Activated T-cell treated with anti-CD3 and anti-CD28 coated beads for 24 hours (primary cell): Measurements from ENCODE around the gene IGLL5.
"Not testable (repeated sequence)": the region's sequence is repeated elsewhere in the genome, so short reads cannot be mapped to it uniquely, and the experiment has no call there.

ENCODE experiments used
- DNase-seq: peaks from one replicate; pipeline ENCODE4 v3.0.0-alpha.2; 2020; ENCODE audit warnings: low read depth

Gene IGLL5

DNA sequence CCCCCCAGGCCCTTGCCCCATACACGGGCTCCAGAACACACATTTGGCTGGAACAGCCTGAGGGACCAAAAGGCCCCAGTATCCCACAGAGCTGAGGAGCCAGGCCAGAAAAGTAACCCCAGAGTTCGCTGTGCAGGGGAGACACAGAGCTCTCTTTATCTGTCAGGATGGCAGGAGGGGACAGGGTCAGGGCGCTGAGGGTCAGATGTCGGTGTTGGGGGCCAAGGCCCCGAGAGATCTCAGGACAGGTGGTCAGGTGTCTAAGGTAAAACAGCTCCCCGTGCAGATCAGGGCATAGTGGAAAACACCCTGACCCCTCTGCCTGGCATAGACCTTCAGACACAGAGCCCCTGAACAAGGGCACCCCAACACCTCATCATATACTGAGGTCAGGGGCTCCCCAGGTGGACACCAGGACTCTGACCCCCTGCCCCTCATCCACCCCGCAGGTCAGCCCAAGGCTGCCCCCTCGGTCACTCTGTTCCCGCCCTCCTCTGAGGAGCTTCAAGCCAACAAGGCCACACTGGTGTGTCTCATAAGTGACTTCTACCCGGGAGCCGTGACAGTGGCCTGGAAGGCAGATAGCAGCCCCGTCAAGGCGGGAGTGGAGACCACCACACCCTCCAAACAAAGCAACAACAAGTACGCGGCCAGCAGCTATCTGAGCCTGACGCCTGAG lies 13.1 kb downstream of the IGLL5 start:
- not testable (repeated sequence) for DNase-seq

DNA sequence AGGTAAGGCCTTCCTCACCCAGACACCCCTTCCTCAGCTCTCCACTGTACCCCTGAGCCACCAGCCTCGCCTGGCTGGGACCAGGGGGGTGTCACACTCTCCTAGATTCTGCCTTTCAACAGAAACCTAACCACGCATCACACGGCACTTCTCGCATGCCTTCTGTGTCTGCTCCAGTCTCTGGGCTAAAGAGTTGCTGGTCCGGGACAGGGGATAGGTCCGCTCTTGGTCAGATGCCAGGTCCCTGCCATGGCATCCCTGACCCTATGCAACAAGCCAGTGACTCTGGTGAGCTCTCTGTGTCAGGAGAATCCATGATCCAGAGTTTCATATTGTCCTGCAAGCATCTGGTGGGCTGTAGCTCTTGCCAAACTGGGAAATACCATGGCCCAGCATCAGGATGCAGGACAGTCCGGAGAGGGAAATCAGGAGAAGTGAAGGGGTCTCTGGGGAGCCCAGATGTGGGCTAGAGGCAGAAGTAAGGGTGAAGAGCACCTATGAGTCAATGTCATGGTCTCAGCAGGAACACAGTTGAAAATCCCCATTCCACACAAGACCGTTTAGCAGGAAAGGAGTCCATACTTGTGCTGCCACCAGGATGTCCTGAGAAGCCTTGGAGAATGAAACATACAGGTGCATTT lies 14.1 kb downstream of the IGLL5 start:
- DNase-seq: no peak

DNA sequence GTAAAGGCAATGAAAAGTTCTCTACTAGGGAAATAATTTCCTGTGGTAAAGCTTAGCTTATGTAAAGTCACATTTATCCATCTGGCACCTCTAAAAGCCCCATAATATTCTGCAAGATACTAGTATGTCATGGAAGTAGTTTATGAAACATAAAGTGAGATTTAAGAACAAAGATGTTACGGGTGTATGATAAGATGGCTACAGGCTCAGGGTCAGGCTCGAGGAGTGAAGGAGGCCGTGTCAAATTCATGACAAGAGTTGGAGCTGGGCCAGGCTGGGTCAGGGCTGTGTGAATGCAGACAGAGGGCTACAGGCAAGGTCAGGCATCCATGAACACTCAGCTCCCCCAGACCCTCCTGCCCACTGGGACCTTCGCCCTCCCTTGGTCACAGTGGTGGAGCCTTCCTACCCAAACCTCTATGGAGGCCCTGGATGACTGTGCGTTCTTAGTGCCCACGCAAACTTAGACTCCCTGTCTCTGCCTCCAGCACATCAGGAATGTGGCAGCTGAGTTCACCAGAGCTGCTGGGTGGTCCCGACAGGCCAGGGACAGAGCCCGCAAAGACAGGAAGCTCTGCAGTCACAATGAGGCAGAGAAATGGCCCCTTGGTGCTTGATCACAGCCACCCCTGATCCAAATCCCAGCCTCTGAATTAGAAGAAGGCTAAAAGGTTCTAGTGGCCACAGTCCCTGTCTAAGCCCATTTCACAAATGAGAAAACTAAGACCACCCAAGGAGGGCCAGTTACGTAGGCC lies 14.8 kb downstream of the IGLL5 start:
- DNase-seq: no peak

DNA sequence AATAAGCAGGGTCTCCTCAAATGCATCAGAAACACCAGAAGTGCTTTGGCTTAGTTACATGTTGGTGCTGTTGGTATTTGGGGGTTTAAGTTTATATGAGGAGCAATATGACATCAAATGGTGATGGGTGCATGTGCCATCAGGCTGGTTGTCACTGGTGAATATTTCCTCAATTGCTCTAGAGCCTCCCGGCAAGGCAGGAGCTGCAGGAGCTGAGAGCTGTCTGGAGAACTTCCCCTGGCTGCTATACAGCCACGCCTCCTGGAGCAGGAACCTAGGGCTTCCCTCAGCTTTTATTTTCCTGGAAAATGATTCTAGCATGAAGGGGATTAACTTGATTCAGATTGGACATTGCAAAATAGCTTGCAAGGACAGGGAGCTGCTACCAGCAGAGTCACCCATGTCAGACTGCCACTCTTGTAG lies 15.8 kb downstream of the IGLL5 start:
- no peak for DNase-seq

DNA sequence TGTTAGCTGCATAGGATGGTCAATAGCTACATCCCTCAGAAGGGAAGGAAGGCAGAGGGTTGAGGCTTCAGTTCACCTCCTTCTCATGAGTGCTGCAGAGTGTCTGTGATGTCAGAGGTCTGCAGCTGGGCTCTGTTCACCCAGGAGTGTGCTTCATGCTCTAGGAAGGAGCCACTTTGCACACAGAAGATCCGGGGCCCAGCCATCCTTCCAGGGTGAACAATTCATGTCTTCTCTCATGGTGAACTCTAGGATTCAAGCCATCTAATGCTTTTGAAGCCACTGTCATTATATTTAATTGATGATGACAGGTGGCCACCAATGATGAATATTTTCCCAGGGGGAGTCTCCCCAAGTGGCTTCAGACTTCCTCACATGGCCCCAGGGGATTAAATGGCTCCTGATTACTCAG lies 16.2 kb downstream of the IGLL5 start:
- not testable (repeated sequence) for DNase-seq

DNA sequence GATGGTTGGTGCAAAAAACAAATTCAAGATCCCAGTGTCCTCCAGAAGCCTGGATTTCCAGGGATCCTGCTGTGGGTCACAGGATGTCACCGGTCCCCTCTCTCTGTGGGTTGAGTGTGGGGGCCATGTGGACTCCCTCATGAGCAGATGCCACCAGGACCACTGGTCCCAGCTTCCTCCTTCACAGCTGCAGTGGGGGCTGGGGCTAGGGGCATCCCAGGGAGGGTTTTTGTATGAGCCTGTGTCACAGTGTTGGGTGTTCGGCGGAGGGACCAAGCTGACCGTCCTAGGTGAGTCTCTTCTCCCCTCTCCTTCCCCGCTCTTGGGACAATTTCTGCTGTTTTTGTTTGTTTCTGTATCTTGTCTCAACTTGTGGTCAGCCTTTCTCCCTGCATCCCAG lies 17.1 kb downstream of the IGLL5 start:
- DNase-seq: not testable (repeated sequence)

DNA sequence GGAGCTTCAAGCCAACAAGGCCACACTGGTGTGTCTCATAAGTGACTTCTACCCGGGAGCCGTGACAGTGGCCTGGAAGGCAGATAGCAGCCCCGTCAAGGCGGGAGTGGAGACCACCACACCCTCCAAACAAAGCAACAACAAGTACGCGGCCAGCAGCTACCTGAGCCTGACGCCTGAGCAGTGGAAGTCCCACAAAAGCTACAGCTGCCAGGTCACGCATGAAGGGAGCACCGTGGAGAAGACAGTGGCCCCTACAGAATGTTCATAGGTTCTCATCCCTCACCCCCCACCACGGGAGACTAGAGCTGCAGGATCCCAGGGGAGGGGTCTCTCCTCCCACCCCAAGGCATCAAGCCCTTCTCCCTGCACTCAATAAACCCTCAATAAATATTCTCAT lies 18.8 kb downstream of the IGLL5 start:
- not testable (repeated sequence) for DNase-seq

DNA sequence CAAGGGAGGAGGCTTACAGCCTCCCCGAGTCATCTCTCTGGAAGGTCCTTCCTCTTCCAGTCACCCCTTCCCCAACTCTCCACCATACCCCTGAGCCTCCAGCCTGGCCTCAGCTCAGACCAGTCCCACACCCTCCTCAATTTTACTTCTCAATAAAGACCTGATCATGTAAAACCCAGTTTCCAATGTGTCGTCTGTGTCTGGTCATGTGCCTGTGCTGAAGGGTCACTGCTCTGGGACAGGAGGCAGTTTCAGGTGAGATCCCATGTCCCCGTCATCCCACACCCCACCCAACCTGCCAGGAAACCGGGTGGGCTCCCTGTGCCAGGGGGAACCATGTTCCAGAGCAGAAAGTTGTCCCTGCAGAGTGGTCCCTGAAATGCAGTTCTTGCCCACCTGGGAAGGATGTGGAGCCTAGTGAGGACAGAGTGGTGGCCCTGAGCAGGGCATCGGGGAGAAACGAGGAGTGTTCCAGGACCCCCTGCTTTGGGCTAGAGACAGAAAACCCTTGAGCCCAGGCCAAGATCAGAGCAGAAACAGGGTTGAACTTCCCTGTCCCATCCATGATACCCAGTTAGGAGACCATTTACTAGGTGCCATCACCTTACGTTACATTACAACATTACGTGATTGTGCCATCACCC lies 19.4 kb downstream of the IGLL5 start:
- no peak for DNase-seq

DNA sequence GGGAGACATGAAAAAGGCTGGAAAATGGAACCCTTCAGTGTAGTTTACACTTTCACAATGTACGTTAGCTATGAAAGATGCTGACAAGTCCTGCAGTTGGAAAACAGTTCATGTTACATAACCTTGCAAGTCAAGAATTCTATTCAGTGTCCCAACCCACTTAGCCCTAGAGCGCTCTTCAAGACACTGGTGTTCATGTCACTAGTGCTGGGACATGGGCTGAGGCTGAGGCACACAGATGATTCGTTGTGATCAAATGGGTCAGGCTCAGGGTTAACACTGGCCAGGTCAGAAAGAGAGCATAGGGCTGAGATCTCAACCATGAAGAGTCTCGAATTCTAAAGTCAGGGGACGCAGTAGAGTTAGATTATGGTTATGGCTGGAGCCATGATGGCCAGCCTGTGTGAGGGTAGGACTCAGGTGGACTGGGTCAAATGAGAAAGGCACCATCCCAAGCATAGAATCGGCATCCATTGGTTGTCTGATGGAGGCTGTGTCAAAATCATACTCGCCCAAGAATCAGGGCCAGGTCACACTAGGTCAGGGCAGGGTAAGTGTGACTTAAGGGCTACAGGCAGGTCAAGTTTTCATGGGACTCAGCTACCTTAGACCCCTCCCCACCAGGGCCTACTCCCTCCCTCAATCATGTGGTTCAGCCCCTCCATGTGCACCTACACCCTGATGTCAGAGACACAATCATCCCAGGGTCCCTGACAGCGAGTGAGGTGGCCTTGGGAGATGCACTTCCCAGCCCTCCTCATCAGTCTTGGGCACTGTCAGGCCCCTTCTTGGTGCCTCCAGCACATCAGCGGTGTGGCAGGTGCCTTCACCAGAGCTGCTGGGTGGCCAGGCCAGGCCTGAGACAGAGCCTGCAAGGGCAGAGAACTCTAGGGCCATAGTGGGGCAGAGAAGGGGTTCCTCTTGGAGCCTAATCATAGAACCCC lies 20.2 kb downstream of the IGLL5 start:
- DNase-seq: no peak

DNA sequence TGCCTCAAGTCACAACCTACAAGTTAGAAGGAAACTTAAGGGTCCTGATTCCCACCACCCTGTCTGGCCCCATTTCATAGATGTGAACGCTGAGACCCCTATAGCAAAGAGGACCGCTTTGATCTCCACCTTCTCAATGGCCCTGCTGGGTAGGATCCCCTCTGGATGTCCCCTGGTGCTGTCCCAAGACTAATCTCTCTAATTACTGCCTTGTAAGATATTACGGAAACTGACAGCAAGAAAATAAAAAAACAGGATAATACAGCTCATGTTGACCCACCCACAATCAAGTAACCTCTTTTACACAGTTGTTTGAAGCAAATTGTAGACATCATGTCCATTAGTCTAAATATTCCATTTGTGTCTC lies 20.9 kb downstream of the IGLL5 start:
- no peak for DNase-seq

DNA sequence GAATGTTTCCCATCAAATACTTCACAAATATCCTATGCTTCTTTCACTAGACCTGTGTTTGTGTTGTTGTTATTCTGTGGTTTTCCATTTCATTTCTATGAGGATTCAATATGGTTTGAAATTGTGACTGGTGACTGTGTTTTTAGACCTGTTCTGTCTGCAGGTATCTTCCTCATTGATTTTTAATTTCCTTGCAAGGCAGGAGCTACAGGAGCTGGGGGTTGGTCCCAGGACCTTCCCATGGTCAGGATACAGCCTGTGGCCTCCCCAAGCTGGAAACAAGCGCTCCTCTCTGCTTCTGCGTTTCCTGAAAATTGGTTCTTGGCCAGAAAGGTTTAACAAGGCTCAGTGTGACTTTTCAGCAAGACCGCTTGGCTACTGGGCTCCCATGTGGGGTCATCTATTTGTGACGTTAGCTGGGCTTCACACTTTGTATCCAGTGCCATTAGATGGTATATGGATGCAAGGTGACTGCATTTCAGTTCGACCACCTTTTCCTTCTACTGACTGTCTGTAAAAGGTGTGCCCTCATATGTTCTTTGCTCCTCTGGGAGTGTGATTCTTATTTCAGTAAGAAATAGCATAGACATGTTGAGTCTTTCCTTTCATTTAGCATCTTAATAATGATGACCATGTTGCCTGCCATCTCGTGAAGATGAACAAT lies 21.5 kb downstream of the IGLL5 start:
- no peak for DNase-seq

DNA sequence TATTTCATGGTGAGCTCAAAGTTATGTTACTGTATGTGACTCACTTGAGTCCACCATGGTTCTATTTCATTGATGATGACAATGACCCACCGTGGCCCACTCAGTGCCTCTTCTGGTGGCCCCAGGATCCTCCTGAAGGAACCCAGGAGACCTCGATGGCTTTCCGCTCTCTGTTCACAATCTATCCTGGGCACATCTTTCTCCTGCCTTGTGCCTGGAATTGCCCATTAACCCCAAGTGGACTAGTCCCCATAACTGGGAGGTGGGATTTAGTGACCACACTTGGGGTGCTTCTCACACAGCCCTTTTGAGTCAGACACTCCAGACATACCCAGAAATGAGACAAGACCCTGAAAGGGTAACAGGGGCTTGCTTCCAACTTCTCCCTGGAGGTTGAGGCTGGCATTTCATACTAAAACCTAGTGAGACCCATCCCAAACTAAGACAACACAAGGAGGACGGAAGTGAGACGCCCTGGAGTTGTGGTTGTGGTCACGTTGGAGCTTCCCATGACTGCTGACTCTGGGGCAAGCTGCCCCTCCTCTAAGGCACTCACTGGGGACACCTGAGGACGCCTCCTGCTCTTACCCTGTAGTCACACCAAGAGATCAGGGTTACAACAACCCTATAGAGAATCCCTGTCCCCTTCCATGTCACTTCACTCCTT lies 22.1 kb downstream of the IGLL5 start:
- no peak for DNase-seq

DNA sequence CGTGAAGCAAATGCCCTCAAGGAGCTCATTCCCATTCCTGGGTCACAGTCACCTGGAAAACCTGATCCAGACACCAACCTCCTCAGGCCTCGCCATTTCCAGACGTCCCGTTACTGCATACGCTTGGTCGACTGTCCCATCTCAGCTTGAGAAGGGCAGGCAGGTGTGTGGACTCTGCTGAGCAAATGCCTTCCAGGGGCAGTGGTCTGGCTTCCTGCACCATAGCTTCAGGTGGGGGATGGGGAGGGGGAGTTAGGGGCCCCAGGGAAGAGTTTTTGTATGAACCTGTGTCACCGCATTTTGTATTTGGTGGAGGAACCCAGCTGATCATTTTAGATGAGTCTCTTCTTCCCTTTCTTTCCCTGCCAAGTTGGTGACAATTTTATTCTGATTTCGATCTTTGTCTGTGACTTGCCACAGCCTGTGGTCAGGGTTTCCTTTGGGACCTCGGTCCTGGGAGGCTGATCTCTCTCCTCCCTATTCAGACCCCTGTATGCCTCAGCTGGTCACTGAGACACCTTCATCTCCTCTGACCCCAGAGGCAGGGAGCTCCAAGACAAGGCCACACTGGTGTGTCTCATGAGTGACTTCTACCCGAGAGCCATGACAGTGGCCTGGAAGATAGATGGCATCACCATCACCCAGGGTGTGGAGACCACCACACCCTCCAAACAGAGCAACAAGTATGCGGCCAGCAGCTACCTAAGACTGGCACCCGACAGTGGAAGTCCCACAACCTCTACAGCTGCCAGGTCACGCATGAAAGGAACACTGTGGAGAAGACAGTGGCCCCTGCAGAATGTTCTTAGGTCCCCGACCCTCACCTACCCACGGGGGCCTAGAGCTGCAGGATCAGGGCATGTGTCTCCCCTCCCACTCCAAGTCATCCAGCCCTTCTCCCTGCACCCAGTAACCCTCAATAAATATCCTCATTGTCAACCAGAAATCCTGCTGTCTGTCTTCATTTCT lies 22.9 kb downstream of the IGLL5 start:
- DNase-seq: no peak

DNA sequence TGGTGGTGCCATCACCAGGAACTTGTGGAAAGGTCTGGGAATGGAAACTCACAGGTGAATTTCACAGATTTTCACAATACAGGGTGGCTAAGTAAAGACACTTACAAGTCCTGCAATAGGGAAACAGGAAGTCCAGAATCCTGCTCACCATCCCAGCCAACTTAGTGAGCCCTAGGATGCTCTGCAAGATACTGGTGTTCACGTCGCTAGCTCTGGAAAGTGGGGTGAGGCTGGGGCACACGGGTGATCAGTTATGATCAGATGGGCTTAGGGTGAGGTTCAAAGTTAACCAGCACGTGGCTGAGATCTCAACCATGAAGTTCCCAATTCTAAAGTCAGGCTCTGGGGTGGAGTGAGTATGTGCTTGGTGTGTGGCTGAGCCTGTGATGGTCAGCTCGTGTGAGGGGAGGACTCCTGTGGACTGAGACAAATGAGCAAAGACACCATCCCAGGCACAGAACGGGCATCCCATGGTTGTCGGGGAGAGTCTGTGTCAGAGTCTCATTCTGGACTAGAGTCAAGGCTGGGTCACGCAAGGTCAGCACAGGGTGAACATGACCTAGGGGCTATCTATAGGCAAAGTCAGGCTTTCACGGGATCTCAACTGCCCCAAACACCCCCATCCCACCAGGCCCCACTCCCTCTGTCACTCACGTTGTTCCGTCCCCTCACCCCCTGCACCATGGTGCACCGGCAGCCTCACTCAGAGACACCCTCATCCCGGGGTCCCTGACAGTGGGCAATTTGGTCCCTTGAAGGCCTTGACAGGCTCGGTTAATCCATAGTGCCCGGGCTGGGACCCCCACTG lies 23.9 kb downstream of the IGLL5 start:
- no peak for DNase-seq

DNA sequence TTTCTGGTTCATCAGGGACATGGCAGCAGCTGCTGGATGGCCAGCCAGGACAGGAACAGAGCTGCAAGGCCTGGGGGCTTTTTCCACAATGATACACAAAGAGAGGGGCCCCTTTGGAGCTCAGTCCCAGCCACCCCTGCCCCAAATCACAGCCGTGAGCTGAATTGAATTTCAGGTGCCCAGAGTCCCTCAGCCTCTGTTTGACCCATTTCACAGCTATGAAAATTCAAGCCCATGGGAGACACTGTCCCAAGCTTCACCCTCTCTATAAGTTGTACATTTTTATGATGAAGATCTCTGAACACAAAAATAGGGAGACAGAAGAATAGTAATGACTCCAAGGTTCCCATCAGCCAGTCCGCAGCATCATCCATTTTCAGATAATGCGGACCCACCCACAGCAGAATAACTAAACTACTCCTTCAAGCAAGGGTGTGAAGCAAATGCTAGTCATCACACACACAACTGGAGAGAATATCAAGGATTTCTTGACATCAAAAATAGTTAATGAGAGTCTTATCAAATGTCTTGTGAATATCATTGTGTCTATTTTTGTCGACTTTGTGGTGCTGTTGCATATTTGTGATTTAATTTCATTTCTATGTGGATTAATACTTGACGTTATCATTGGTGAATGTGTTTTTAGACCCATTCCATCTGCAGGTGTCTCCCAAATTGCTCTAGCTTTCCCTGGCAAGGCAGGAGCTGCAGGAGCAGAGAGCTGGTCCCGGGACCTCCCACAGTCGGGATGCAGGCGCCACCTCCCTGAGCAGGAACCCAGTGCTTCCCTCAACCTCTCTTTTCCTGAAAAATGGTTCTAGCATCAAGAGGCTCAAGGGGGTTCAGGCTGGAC lies 24.7 kb downstream of the IGLL5 start:
- no peak for DNase-seq

DNA sequence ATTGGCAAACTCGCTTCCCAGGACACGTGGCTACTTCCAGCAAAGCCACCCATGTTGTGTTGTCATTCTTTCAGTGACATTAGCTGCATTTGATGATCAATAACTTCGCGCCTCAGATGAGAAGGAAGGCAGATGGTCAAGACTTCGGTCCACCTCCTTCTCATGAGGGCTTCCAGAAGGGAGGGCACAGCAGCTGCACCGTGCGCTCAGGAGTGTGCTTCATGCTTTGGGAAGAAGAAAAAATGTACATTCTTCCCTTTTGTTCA lies 25.3 kb downstream of the IGLL5 start:
- no peak for DNase-seq

DNA sequence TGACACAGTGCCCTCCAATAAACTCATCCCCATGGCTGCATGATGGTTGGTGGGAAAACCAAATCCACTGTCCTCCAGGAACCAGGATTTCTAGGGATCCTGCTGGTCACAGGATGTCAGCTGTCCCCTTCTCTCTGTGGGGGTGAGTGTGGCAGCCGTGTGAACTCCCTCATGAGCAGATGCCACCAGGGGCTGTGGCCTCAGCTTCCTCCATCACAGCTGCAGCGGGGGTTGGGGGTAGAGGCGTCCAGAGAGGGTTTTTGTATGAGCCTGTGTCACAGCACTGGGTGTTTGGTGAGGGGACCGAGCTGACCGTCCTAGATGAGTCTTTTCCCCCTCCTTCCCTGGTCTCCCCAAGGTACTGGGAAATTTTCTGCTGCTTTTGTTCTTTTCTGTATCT lies 26.4 kb downstream of the IGLL5 start:
- DNase-seq: no peak
